ENCODE measurements around the gene CCP110. TPM values are rescaled to one million over a fixed set of nuclear protein-coding genes. Genes with fewer than 3 reads are reported as not detected.

The CCP110 gene
- total and polyA plus RNA-seq, 10 donors, result 2.8 to 24.9 (median 14.8) TPM

- Histone ChIP-seq H3K4me1 (peaks cover 7 to 69% (median 51%) of the 10 kb centered on the region in 6 donors), H3K4me3 (peak overlapping the region; percentile 85 to 99 (median 97)), H3K36me3 (peaks cover 0 to 19% (median 11%) of the 10 kb centered on the region in 6 donors), H3K9me3 (no peaks in the 10 kb centered on the region), H3K27me3 (replicated peaks in 1 of 7) (no peaks in the 10 kb centered on the region), H3K27ac (peak overlapping the region in 7 of 8 donors; percentile 6 to 86 (median 76))
- 0 to 2% (median 0%) methylated on average over 7 to 11 of the region's 11 CpGs for whole genome bisulfite sequencing, 5 donors
- DNase-seq, result no peak
- intact Hi-C loops (cut with DNase I; ENCODE audit: low total_unique reads), result no loop called here
- TF ChIP-seq POLR2A (IDR thresholded peaks at IDR 0.05) (no peak), CTCF (IDR thresholded peaks at IDR 0.05 in 8 of 11, conservative IDR thresholded peaks at IDR 0.05 in 3 of 11) (no peak), POLR2AphosphoS5 (IDR thresholded peaks at IDR 0.05) (no peak)
Observed at GRCh38 chr16:19524356-19524615, 544 bp downstream of the CCP110 start.

GRCh38 chr16:19524616-19525384 is 1.1 kb downstream of the CCP110 start:
- H3K27ac ChIP-seq, result peak overlapping the region in 7 of 8 donors; percentile 6 to 86 (median 76)

GRCh38 chr16:19525385-19525723 is 1.6 kb downstream of the CCP110 start:
- Histone ChIP-seq H3K9me3 (no peaks in the 10 kb centered on the region), H3K27ac (peak overlapping the region in 4 of 8 donors; percentile 76 to 86 (median 84)), H3K4me1 (peaks cover 4 to 58% (median 42%) of the 10 kb centered on the region in 6 donors), H3K36me3 (peaks cover 0 to 29% (median 11%) of the 10 kb centered on the region in 6 donors), H3K27me3 (replicated peaks in 1 of 7) (no peaks in the 10 kb centered on the region), H3K4me3 (peak overlapping the region in 6 of 8 donors; percentile 97 to 99 (median 97))
- intact Hi-C loops (cut with DNase I; ENCODE audit: low total_unique reads), result no loop called here
- WGBS, 5 donors, result 88 to 97% (median 94%) methylated on average over 2 of the region's 2 CpGs
- no peak for TF ChIP-seq POLR2A (IDR thresholded peaks at IDR 0.05)
- no peak for DNase-seq

More at GRCh38 chr16:19524616-19525384, 1.1 kb downstream of the CCP110 start:
- intact Hi-C loops (cut with DNase I; ENCODE audit: low total_unique reads), result no loop called here
- DNase-seq, result no peak
- WGBS, 5 donors, result 7 to 13% (median 10%) methylated on average over 19 of the region's 19 CpGs
- Histone ChIP-seq H3K4me3 (peak overlapping the region; percentile 85 to 99 (median 97)), H3K4me1 (peaks cover 7 to 63% (median 48%) of the 10 kb centered on the region in 6 donors), H3K27me3 (replicated peaks in 1 of 7) (no peaks in the 10 kb centered on the region), H3K36me3 (peaks cover 0 to 24% (median 11%) of the 10 kb centered on the region in 6 donors), H3K9me3 (no peaks in the 10 kb centered on the region)
- TF ChIP-seq CTCF (IDR thresholded peaks at IDR 0.05 in 8 of 11, conservative IDR thresholded peaks at IDR 0.05 in 3 of 11) (no peak), POLR2A (IDR thresholded peaks at IDR 0.05) (no peak), POLR2AphosphoS5 (IDR thresholded peaks at IDR 0.05) (no peak)

GRCh38 chr16:19527161-19527560 is 3.4 kb downstream of the CCP110 start:
- H3K36me3 ChIP-seq, result peaks cover 0 to 45% (median 11%) of the 10 kb centered on the region in 6 donors
- no peaks in the 10 kb centered on the region for H3K9me3 ChIP-seq
- TF ChIP-seq CTCF (IDR thresholded peaks at IDR 0.05 in 8 of 11, conservative IDR thresholded peaks at IDR 0.05 in 3 of 11) (no peak), POLR2A (IDR thresholded peaks at IDR 0.05) (no peak), POLR2AphosphoS5 (IDR thresholded peaks at IDR 0.05) (no peak)
- intact Hi-C loops (cut with DNase I; ENCODE audit: low total_unique reads), result no loop called here
- no peaks in the 10 kb centered on the region for H3K27me3 ChIP-seq (replicated peaks in 1 of 7)
- WGBS, 5 donors, result 86 to 100% (median 96%) methylated on average over 1 of the region's 1 CpG
- DNase-seq, result no peak
- no peak overlapping the region for H3K4me3 ChIP-seq
- H3K4me1 ChIP-seq, result peaks cover 0 to 44% (median 31%) of the 10 kb centered on the region in 6 donors
- H3K27ac ChIP-seq, result no peak overlapping the region
